Right lobe of liver (tissue), 4 donors: ENCODE data around the gene CNOT6L.

Experiments used
- CTCF ChIP-seq, 4 donors: fragments of 200-600 bp in 3 of 4; fragments of 450-650 bp in 1 of 4; IDR thresholded peaks; one replicate each; pipeline versions ENCODE4 v1.5.1 to v1.8.0; 2016 to 2022; ENCODE audit warnings: antibody characterized with exemption in 4 of 4, mild to moderate bottlenecking in 2 of 4
- POLR2A ChIP-seq: fragments of 450-650 bp; IDR thresholded peaks from one replicate; pipeline ENCODE4 v1.6.1; 2017; ENCODE audit warnings: antibody characterized with exemption, mild to moderate bottlenecking
- donor health status: DM: no; HTN: no; CAD: no.
- donor health status: DM: no; HTN: no; CAD: no.
- donor health status: DM: no; HTN: yes; CAD: no.

- no peak for TF ChIP-seq CTCF (IDR thresholded peaks at IDR 0.05)
- no peak for TF ChIP-seq POLR2A
Measured at GRCh38 chr4:77761595-77761994, 57.6 kb downstream of the CNOT6L start.
